OCI-LY3 (cell line): ENCODE results near the gene RBM15.

Source experiments
- H2AFZ ChIP-seq: fragments of 200-600, 300-600 bp; shearing (Covaris generic); 2 replicates; pipeline ENCODE4 v1.6.0; 2014; ENCODE audit warnings: antibody characterized with exemption, low read depth, low read length
- H3K27ac ChIP-seq: fragments of 200-600, 300-600 bp; sonication (generic); 2 replicates; pipeline ENCODE4 v1.5.1; 2014; ENCODE audit warnings: mild to moderate bottlenecking, low read length, moderate library complexity, mixed read lengths
- H3K27me3 ChIP-seq: fragments of 200-600, 300-600 bp; sonication (generic); 2 replicates; pipeline ENCODE4 v1.6.1; 2014; ENCODE audit warnings: low read depth, low read length, mixed read lengths
- H3K36me3 ChIP-seq: fragments of 200-600, 300-600 bp; sonication (generic); replicated peaks from 2 replicates; pipeline ENCODE3; 2014; ENCODE audit warnings: low read depth, low read length, mixed read lengths
- H3K4me1 ChIP-seq: fragments of 300-600, 200-600 bp; sonication (generic); 2 replicates; pipeline ENCODE4 v1.6.1; 2014; ENCODE audit warnings: low read length, mixed read lengths
- H3K4me2 ChIP-seq: fragments of 200-600, 300-600 bp; sonication (generic); 2 replicates; pipeline ENCODE4 v1.6.1; 2014; ENCODE audit warnings: low read length, mixed read lengths
- H3K4me3 ChIP-seq: fragments of 300-600, 200-600 bp; sonication (generic); 2 replicates; pipeline ENCODE4 v1.5.1; 2014; ENCODE audit warnings: antibody characterized with exemption, mild to moderate bottlenecking, low read length, moderate library complexity
- H3K79me2 ChIP-seq: fragments of 300-600, 200-600 bp; shearing (Covaris generic); 2 replicates; pipeline ENCODE4 v1.6.1; 2014; ENCODE audit warnings: mild to moderate bottlenecking, low read length, mixed read lengths
- H3K9ac ChIP-seq: fragments of 300-600, 200-600 bp; shearing (Covaris generic); 2 replicates; pipeline ENCODE4 v1.6.0; 2014; ENCODE audit warnings: mild to moderate bottlenecking, low read length, moderate library complexity
- H3K9me3 ChIP-seq: fragments of 200-600, 300-600 bp; shearing (Covaris generic); 2 replicates; pipeline ENCODE4 v1.6.1; 2014; ENCODE audit warnings: low read length, mixed read lengths; ENCODE audit not compliant: insufficient read depth
- H4K20me1 ChIP-seq: fragments of 200-600, 300-600 bp; sonication (generic); 2 replicates; pipeline ENCODE4 v1.6.1; 2016; ENCODE audit warnings: low read length, mixed read lengths; ENCODE audit not compliant: insufficient read depth
- EZH2phosphoT487 ChIP-seq: fragments of 200-600 bp; shearing (Covaris generic); IDR thresholded peaks from 2 replicates; pipeline ENCODE4 v1.6.1; 2018; ENCODE audit warnings: antibody characterized with exemption, mixed run types, low read depth
- TF ChIP-seq, protein P1 (sequence below): fragments of 200-600, 300-600 bp; sonication (generic); IDR thresholded peaks from 2 replicates; pipeline ENCODE4 v1.5.1; 2014; ENCODE audit warnings: antibody characterized with exemption, low read length, low read depth

Gene RBM15

DNA sequence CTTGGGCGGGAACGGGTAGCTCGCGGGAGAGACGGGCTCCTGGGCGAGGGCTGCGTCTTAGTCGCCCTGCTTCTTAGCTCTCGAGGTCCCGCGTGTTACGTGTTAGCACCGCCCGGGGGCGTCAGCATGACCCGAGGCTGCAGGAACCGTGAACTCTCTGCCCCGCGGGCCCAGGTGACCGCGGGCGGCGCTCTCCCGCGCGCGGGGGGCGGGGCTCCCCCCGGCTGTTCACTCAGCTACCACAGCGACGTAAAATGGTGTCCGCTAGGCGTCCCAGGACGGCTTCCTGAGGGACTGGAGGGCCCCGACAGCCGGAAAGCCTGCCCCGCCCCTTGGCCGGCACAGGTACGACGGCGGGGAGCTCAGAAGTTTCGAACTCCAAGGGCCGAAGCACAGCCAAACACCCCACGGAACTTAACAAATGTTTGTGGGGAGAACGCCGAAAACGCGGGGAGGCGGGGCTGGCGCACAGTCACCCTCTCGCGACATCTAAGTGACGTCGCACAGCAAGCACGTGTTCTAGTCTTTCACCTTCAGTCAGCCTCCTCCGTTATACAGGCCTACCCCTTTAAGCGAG lies 780 bp upstream of the RBM15 start:
- Histone ChIP-seq H3K4me3 (peak overlapping the region; percentile 91), H3K4me1 (peaks cover 35% of the 10 kb centered on the region), H3K36me3 (peaks cover 29% of the 10 kb centered on the region), H3K79me2 (peaks cover 61% of the 10 kb centered on the region), H3K27me3 (no peaks in the 10 kb centered on the region), H3K9me3 (no peaks in the 10 kb centered on the region), H3K4me2 (peak overlapping the region; percentile 99), H4K20me1 (peaks cover 33% of the 10 kb centered on the region), H3K9ac (peak overlapping the region; percentile 99), H3K27ac (peak overlapping the region; percentile 95), H2AFZ (peak overlapping the region; percentile 96)
- no peak for TF ChIP-seq EZH2phosphoT487
- TF ChIP-seq, protein P1, sequence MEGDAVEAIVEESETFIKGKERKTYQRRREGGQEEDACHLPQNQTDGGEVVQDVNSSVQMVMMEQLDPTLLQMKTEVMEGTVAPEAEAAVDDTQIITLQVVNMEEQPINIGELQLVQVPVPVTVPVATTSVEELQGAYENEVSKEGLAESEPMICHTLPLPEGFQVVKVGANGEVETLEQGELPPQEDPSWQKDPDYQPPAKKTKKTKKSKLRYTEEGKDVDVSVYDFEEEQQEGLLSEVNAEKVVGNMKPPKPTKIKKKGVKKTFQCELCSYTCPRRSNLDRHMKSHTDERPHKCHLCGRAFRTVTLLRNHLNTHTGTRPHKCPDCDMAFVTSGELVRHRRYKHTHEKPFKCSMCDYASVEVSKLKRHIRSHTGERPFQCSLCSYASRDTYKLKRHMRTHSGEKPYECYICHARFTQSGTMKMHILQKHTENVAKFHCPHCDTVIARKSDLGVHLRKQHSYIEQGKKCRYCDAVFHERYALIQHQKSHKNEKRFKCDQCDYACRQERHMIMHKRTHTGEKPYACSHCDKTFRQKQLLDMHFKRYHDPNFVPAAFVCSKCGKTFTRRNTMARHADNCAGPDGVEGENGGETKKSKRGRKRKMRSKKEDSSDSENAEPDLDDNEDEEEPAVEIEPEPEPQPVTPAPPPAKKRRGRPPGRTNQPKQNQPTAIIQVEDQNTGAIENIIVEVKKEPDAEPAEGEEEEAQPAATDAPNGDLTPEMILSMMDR, result peak; percentile 44

DNA sequence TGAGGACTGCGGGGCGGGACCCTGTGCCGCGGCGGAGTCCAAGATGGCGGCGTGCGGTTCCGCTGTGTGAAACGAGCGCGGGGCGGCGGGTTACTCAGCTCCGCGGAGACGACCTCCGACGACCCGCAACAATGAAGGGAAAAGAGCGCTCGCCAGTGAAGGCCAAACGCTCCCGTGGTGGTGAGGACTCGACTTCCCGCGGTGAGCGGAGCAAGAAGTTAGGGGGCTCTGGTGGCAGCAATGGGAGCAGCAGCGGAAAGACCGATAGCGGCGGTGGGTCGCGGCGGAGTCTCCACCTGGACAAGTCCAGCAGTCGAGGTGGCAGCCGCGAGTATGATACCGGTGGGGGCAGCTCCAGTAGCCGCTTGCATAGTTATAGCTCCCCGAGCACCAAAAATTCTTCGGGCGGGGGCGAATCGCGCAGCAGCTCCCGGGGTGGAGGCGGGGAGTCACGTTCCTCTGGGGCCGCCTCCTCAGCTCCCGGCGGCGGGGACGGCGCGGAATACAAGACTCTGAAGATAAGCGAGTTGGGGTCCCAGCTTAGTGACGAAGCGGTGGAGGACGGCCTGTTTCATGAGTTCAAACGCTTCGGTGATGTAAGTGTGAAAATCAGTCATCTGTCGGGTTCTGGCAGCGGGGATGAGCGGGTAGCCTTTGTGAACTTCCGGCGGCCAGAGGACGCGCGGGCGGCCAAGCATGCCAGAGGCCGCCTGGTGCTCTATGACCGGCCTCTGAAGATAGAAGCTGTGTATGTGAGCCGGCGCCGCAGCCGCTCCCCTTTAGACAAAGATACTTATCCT lies 430 bp downstream of the RBM15 start:
- Histone ChIP-seq H3K4me1 (peaks cover 47% of the 10 kb centered on the region), H4K20me1 (peaks cover 46% of the 10 kb centered on the region), H2AFZ (peak overlapping the region; percentile 29; the same call in 1 of the 2 replicates), H3K36me3 (peaks cover 31% of the 10 kb centered on the region), H3K27ac (peak overlapping the region; percentile 78), H3K79me2 (peaks cover 73% of the 10 kb centered on the region), H3K27me3 (no peaks in the 10 kb centered on the region), H3K4me3 (peak overlapping the region; percentile 91), H3K4me2 (peak overlapping the region; percentile 96), H3K9me3 (no peaks in the 10 kb centered on the region), H3K9ac (peak overlapping the region; percentile 96)
- TF ChIP-seq, protein P1, result no peak
- no peak for TF ChIP-seq EZH2phosphoT487

DNA sequence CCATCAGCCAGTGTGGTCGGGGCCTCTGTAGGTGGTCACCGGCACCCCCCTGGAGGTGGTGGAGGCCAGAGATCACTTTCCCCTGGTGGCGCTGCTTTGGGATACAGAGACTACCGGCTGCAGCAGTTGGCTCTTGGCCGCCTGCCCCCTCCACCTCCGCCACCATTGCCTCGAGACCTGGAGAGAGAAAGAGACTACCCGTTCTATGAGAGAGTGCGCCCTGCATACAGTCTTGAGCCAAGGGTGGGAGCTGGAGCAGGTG lies 961 bp downstream of the RBM15 start:
- Histone ChIP-seq H3K27ac (peak overlapping the region; percentile 78), H3K27me3 (no peaks in the 10 kb centered on the region), H3K9me3 (no peaks in the 10 kb centered on the region), H2AFZ (no peak overlapping the region), H3K9ac (peak overlapping the region; percentile 96), H4K20me1 (peaks cover 51% of the 10 kb centered on the region), H3K4me2 (peak overlapping the region; percentile 96), H3K79me2 (peaks cover 79% of the 10 kb centered on the region), H3K36me3 (peaks cover 36% of the 10 kb centered on the region), H3K4me1 (peaks cover 52% of the 10 kb centered on the region), H3K4me3 (peak overlapping the region; percentile 91)
- TF ChIP-seq, protein P1, result no peak
- TF ChIP-seq EZH2phosphoT487, result no peak

DNA sequence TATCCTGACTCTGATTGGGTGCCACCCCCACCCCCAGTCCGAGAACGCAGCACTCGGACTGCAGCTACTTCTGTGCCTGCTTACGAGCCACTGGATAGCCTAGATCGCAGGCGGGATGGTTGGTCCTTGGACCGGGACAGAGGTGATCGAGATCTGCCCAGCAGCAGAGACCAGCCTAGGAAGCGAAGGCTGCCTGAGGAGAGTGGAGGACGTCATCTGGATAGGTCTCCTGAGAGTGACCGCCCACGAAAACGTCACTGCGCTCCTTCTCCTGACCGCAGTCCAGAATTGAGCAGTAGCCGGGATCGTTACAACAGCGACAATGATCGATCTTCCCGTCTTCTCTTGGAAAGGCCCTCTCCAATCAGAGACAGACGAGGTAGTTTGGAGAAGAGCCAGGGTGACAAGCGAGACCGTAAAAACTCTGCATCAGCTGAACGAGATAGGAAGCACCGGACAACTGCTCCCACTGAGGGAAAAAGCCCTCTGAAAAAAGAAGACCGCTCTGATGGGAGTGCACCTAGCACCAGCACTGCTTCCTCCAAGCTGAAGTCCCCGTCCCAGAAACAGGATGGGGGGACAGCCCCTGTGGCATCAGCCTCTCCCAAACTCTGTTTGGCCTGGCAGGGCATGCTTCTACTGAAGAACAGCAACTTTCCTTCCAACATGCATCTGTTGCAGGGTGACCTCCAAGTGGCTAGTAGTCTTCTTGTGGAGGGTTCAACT lies 2.1 kb downstream of the RBM15 start:
- Histone ChIP-seq H3K9ac (no peak overlapping the region), H3K4me1 (peaks cover 62% of the 10 kb centered on the region), H2AFZ (no peak overlapping the region), H3K36me3 (peaks cover 37% of the 10 kb centered on the region), H3K27me3 (no peaks in the 10 kb centered on the region), H3K4me2 (peak overlapping the region; percentile 96), H3K4me3 (peak overlapping the region; percentile 91), H4K20me1 (peaks cover 59% of the 10 kb centered on the region), H3K79me2 (peaks cover 85% of the 10 kb centered on the region), H3K9me3 (no peaks in the 10 kb centered on the region), H3K27ac (no peak overlapping the region)
- TF ChIP-seq, protein P1, result no peak
- no peak for TF ChIP-seq EZH2phosphoT487
